HepG2 (cell line): Measurements from ENCODE around the gene BCL2L2. TPM values are rescaled to one million over a fixed set of nuclear protein-coding genes. Genes with fewer than 3 reads are reported as not detected.

Experiments used
- CC2D1A ChIP-seq: sonication (generic); formaldehyde crosslinking; IDR thresholded peaks from 2 replicates; pipeline ENCODE4 v1.8.1; 2023; ENCODE audit warnings: mild to moderate bottlenecking, missing genetic modification reagents
- HOXA3 ChIP-seq: sonication (generic); formaldehyde crosslinking; IDR thresholded peaks from 2 replicates; pipeline ENCODE4 v1.5.0; 2020; ENCODE audit warnings: missing genetic modification reagents
- MAFG ChIP-seq: sonication (generic); formaldehyde crosslinking; IDR thresholded peaks from 2 replicates; pipeline ENCODE4 v1.5.1; 2020; ENCODE audit warnings: mild to moderate bottlenecking, missing genetic modification reagents
- MLLT10 ChIP-seq: sonication (generic); formaldehyde crosslinking; IDR thresholded peaks from 2 replicates; pipeline ENCODE4 v1.4.0; 2020; ENCODE audit warnings: missing genetic modification reagents
- POLR2G ChIP-seq: fragments of 200-400 bp; formaldehyde crosslinking; IDR thresholded peaks from 2 replicates; pipeline ENCODE4 v1.6.1; 2018; ENCODE audit warnings: mild to moderate bottlenecking, low read depth, low read length, moderate library complexity
- RBM39 ChIP-seq: fragments of 200-400 bp; formaldehyde crosslinking; IDR thresholded peaks from one replicate; pipeline ENCODE4 v1.6.1; 2018; ENCODE audit warnings: antibody characterized with exemption, mild to moderate bottlenecking, low read depth, low read length; ENCODE audit not compliant: poor library complexity, severe bottlenecking
- SIX1 ChIP-seq: sonication (generic); formaldehyde crosslinking; IDR thresholded peaks from 2 replicates; pipeline ENCODE4 v1.4.0; 2020; ENCODE audit warnings: missing genetic modification reagents, borderline replicate concordance
- ZBTB38 ChIP-seq: sonication (generic); formaldehyde crosslinking; IDR thresholded peaks from 2 replicates; pipeline ENCODE4 v1.5.1; 2020; ENCODE audit warnings: mild to moderate bottlenecking, missing genetic modification reagents
- ZFP1 ChIP-seq: IDR thresholded peaks from 2 replicates; pipeline ENCODE4 v1.6.1; 2016
- ZFP41 ChIP-seq: sonication (generic); formaldehyde crosslinking; IDR thresholded peaks from 2 replicates; pipeline ENCODE4 v1.4.0; 2020; ENCODE audit warnings: mild to moderate bottlenecking, missing genetic modification reagents, borderline replicate concordance
- ZKSCAN8 ChIP-seq: IDR thresholded peaks from 2 replicates; pipeline ENCODE4 v1.6.1; 2016; ENCODE audit warnings: borderline replicate concordance, missing genetic modification reagents, missing compliant biosample characterization
- ZNF260 ChIP-seq: sonication (generic); formaldehyde crosslinking; IDR thresholded peaks from 2 replicates; pipeline ENCODE4 v1.4.0; 2020; ENCODE audit warnings: missing genetic modification reagents, low read depth, mild to moderate bottlenecking, borderline replicate concordance
- ZNF337 ChIP-seq: sonication (generic); formaldehyde crosslinking; IDR thresholded peaks from 2 replicates; pipeline ENCODE4 v1.5.1; 2020; ENCODE audit warnings: missing genetic modification reagents, low read depth, mild to moderate bottlenecking, borderline replicate concordance
- ZNF432 ChIP-seq: sonication (generic); formaldehyde crosslinking; IDR thresholded peaks from 2 replicates; pipeline ENCODE4 v1.5.0; 2020; ENCODE audit warnings: missing genetic modification reagents, mild to moderate bottlenecking, borderline replicate concordance
- ZNF496 ChIP-seq: sonication (generic); formaldehyde crosslinking; IDR thresholded peaks from 2 replicates; pipeline ENCODE4 v1.8.1; 2023; ENCODE audit warnings: mild to moderate bottlenecking, moderate library complexity, missing genetic modification reagents; ENCODE audit not compliant: insufficient replicate concordance
- ZNF562 ChIP-seq: sonication (generic); formaldehyde crosslinking; IDR thresholded peaks from 2 replicates; pipeline ENCODE4 v1.8.0; 2022; ENCODE audit warnings: missing genetic modification reagents, borderline replicate concordance
- ZNF747 ChIP-seq: sonication (generic); formaldehyde crosslinking; IDR thresholded peaks from 2 replicates; pipeline ENCODE4 v1.8.1; 2023; ENCODE audit warnings: missing genetic modification reagents, mild to moderate bottlenecking, borderline replicate concordance
- ZNF816 ChIP-seq: sonication (generic); formaldehyde crosslinking; IDR thresholded peaks from 2 replicates; pipeline ENCODE4 v1.8.0; 2022; ENCODE audit warnings: missing genetic modification reagents, mild to moderate bottlenecking, borderline replicate concordance
- polyA plus RNA-seq, 8 experiments: library from polyadenylated mRNA; depleted of rRNA in 3 of 8; stranded (reverse) in 7 of 8; unstranded in 1 of 8; fragments of >200 nt; fragmentation: Illumina TruSeq in 4 of 8; extraction: Trizol in 4 of 8; gene quantifications; 2 replicates each; pipeline versions ENCODE4 v1.2.1 to v1.2.3, GENCODE V29; 2011 to 2016; ENCODE audit warnings: low read depth in 4 of 8, missing spikeins in 1 of 8, mixed read lengths in 1 of 8; ENCODE audit not compliant: insufficient read depth in 1 of 8
- total RNA-seq, 5 experiments: library from RNA; depleted of rRNA; stranded (reverse); fragments of >200 nt; fragmentation: Illumina TruSeq; extraction: Trizol; gene quantifications; 2 replicates each; pipeline ENCODE4 v1.2.3, GENCODE V29; 2016; ENCODE audit warnings: low read depth in 1 of 5
- TF ChIP-seq, protein P1 (sequence below): sonication (generic); formaldehyde crosslinking; IDR thresholded peaks from 2 replicates; pipeline ENCODE4 v1.4.0; 2020; ENCODE audit warnings: missing genetic modification reagents, borderline replicate concordance
- TF ChIP-seq, protein P2 (sequence below): sonication (generic); formaldehyde crosslinking; IDR thresholded peaks from 2 replicates; pipeline ENCODE4 v1.5.0; 2020; ENCODE audit warnings: missing genetic modification reagents
- TF ChIP-seq, protein P3 (sequence below): sonication (generic); formaldehyde crosslinking; IDR thresholded peaks from 2 replicates; pipeline ENCODE4 v1.8.1; 2023; ENCODE audit warnings: missing genetic modification reagents, mild to moderate bottlenecking, borderline replicate concordance
- TF ChIP-seq, protein P4 (sequence below): sonication (generic); formaldehyde crosslinking; IDR thresholded peaks from 2 replicates; pipeline ENCODE4 v1.4.0; 2020; ENCODE audit warnings: mild to moderate bottlenecking, missing genetic modification reagents
- TF ChIP-seq, protein P5 (sequence below): sonication (generic); formaldehyde crosslinking; IDR thresholded peaks from 2 replicates; pipeline ENCODE4 v1.5.0; 2020; ENCODE audit warnings: mild to moderate bottlenecking, missing genetic modification reagents, borderline replicate concordance
- TF ChIP-seq, protein P6 (sequence below): sonication (generic); formaldehyde crosslinking; IDR thresholded peaks from 2 replicates; pipeline ENCODE4 v1.4.0; 2020; ENCODE audit warnings: mild to moderate bottlenecking, low read depth, missing genetic modification reagents

The BCL2L2 gene
- total and polyA plus RNA-seq, 2 of the 13 experiments (the other 11 are each of a cell fraction or from before 2014, with no cell fraction given), result 28.1 to 49.8 TPM

DNA sequence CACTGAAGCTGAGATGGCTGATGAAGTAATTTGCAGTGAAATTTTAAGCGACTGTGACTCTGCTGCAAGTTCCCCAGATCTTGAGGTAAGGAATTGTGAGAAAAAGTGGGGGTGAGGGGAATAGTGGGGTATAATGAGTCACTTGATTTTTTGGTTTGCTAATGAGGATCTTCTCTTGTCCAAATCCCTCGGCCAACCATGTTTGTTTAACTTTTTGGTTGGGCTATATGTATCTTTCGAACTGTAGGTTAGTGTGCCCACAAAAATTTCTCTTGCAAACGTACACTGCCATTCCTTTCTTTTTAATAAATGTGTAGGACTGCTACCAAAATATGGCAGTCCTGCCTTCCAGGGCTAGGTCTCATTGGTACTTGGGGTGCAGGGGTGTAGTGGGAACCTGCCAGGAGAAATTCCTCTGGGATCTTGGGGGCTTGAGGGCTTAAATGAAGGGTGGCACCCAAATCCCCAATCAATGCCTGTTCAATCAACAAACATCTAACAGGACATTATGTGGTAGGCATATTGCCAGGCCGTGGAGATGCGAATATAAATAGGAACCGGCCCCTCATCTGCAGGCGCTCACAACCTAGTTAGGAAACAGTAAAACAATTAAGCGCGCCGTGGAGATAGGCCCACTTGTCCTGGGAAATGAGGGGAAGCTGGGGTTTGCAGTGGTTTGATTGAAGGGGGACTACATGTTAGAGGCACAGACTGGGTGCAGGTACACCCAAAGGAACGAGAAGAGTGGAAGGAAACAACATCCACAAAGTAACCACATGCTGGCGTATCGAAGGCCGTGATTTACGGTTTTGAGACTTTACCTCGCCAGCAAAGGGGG lies 13.3 kb downstream of the BCL2L2 start (continued):
- TF ChIP-seq, protein P1, sequence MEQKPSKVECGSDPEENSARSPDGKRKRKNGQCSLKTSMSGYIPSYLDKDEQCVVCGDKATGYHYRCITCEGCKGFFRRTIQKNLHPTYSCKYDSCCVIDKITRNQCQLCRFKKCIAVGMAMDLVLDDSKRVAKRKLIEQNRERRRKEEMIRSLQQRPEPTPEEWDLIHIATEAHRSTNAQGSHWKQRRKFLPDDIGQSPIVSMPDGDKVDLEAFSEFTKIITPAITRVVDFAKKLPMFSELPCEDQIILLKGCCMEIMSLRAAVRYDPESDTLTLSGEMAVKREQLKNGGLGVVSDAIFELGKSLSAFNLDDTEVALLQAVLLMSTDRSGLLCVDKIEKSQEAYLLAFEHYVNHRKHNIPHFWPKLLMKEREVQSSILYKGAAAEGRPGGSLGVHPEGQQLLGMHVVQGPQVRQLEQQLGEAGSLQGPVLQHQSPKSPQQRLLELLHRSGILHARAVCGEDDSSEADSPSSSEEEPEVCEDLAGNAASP, result 0 out of 2 replicates have a peak, but pooled peaks have one; percentile 6
- TF ChIP-seq ZNF562 (CRISPR knock-in tag) (no peak), RBM39 (no peak), MAFG (no peak), POLR2G (no peak), ZKSCAN8 (no peak), CC2D1A (CRISPR knock-in tag) (peak; percentile 43; the same call in 1 of the 2 replicates), ZNF816 (CRISPR knock-in tag) (no peak), ZNF432 (no peak), ZBTB38 (CRISPR knock-in tag) (no peak), ZNF260 (no peak; the same call in 1 of the 2 replicates), ZNF337 (CRISPR knock-in tag) (no peak), ZFP1 (no peak), ZNF496 (CRISPR knock-in tag) (no peak), ZFP41 (no peak; the same call in 1 of the 2 replicates), MLLT10 (CRISPR knock-in tag) (no peak), SIX1 (CRISPR knock-in tag) (no peak), ZNF747 (no peak), HOXA3 (no peak)
- TF ChIP-seq, protein P2, sequence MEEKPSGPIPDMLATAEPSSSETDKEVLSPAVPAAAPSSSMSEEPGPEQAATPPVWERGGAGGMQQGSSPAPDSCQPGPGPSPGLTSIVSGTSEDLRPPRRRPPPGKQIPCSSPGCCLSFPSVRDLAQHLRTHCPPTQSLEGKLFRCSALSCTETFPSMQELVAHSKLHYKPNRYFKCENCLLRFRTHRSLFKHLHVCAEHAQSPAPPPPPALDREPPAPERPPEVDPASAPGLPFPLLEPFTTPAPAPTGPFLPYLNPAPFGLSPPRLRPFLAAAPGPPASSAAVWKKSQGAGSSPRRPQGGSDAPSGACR, result no peak
- TF ChIP-seq, protein P3, sequence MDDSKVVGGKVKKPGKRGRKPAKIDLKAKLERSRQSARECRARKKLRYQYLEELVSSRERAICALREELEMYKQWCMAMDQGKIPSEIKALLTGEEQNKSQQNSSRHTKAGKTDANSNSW (CRISPR knock-in tag), result no peak
- TF ChIP-seq, protein P4, sequence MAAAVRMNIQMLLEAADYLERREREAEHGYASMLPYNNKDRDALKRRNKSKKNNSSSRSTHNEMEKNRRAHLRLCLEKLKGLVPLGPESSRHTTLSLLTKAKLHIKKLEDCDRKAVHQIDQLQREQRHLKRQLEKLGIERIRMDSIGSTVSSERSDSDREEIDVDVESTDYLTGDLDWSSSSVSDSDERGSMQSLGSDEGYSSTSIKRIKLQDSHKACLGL, result no peak
- TF ChIP-seq, protein P5, sequence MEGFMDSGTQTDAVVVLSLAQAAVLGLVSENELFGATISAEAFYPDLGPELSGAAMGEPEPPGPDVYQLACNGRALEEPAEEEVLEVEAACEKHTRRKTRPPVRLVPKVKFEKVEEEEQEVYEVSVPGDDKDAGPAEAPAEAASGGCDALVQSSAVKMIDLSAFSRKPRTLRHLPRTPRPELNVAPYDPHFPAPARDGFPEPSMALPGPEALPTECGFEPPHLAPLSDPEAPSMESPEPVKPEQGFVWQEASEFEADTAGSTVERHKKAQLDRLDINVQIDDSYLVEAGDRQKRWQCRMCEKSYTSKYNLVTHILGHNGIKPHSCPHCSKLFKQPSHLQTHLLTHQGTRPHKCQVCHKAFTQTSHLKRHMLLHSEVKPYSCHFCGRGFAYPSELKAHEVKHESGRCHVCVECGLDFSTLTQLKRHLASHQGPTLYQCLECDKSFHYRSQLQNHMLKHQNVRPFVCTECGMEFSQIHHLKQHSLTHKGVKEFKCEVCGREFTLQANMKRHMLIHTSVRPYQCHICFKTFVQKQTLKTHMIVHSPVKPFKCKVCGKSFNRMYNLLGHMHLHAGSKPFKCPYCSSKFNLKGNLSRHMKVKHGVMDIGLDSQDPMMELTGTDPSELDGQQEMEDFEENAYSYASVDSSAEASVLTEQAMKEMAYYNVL (CRISPR knock-in tag), result no peak
- TF ChIP-seq, protein P6, sequence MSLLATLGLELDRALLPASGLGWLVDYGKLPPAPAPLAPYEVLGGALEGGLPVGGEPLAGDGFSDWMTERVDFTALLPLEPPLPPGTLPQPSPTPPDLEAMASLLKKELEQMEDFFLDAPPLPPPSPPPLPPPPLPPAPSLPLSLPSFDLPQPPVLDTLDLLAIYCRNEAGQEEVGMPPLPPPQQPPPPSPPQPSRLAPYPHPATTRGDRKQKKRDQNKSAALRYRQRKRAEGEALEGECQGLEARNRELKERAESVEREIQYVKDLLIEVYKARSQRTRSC (CRISPR knock-in tag), result no peak
